ENCODE measurements around the gene SLFN5. TPM values are rescaled to one million over a fixed set of nuclear protein-coding genes. Genes with fewer than 3 reads are reported as not detected.
A peak's percentile ranks its signal among the peaks of the same experiment; 100 is the strongest.

The SLFN5 gene
- total and polyA plus RNA-seq, 2 donors (not counting 1 experiment from before 2014, with no cell fraction given) = 101 to 170 TPM

DNA sequence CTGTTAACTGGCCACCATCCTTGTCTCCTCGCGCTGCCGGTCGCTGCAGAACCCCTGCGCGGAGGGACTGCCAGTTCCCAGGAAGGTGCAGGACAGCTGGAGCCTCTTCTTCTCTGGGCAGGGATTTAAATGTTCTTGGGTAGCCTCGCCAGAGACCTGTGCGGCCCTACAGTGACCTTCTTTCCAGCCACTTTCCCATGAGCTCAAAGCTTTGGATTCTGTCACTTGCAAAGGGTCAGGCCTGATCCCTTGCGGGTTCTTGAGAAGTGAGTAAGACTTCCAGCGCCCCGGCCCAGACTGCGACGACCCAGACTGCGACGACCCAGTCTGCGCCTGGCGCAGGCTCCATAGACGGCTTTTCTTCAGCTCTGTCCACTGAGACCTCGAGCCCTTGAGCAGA, 1.4 kb upstream of the SLFN5 start:
- Histone ChIP-seq H3K4me3 (replicated peaks in 1 of 4; ENCODE audit: control extremely low read depth in 1 of 4, insufficient read depth in 1 of 4, low read depth in 3 of 4, low read length in 4 of 4) (peak overlapping the region in 2 of 4 experiments; percentile 85 to 95), H3K79me2 (ENCODE audit: control insufficient read depth, insufficient read depth, low read length) (peaks cover 23% of the 10 kb centered on the region), H3K36me3 (ENCODE audit: control insufficient read depth, insufficient read depth, low read length) (no peaks in the 10 kb centered on the region), H3K4me1 (ENCODE audit: control insufficient read depth, extremely low read depth, insufficient read depth, low read length) (peaks cover 9% of the 10 kb centered on the region), H4K20me1 (ENCODE audit: control insufficient read depth, extremely low read depth, insufficient read depth, low read length) (no peaks in the 10 kb centered on the region), H3K4me2 (ENCODE audit: extremely low read depth, insufficient read depth, low read length) (peak overlapping the region; percentile 89), H2AFZ (ENCODE audit: low read length) (no peak overlapping the region), H3K27ac (ENCODE audit: insufficient read depth, low read length) (no peak overlapping the region), H3K27me3 (ENCODE audit: control insufficient read depth, insufficient read depth, low read length) (no peaks in the 10 kb centered on the region), H3K9me3 (ENCODE audit: control insufficient read depth, insufficient read depth, low read depth, low read length) (no peaks in the 10 kb centered on the region), H3K9ac (ENCODE audit: insufficient read depth, low read length) (no peak overlapping the region)
- no peak for TF ChIP-seq EZH2 (IDR thresholded peaks at IDR 0.05; ENCODE audit: low read length, missing control alignments)
- no peak for DNase-seq (ENCODE audit: low read depth in 2 of 2)

DNA sequence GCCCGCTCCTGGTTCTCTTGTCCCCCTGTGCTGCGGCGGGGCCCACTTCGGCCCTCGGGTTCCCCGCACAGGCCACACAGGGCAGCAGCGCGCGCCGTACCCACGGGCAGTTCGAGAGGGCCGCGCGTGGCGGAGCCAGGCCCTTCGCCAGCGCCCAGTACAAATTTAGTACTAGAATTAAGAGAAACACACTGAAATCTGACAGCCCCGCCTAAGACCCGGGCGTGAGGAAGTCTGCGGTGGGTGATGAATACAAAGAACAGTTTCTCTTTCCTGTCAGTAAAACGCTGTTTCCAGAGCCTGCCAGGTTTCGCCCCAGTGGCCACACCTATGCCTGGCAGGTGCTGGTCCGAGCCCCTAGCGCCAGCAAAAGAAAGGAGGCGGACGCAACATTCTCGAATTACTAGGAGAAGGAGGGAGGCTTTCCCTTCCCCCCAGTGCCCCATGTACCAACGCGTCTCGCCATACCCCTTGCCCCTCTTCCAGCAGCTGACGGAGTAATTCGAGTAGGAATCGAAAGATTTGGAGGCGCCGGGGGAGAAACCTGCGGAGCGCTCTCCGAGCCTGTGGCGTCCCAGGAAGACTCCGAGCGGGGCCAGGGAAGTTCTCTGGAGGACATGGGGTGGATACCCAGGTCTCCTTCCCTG, 591 bp upstream of the SLFN5 start:
- no peak for TF ChIP-seq EZH2 (IDR thresholded peaks at IDR 0.05; ENCODE audit: low read length, missing control alignments)
- TF ChIP-seq, protein P1, sequence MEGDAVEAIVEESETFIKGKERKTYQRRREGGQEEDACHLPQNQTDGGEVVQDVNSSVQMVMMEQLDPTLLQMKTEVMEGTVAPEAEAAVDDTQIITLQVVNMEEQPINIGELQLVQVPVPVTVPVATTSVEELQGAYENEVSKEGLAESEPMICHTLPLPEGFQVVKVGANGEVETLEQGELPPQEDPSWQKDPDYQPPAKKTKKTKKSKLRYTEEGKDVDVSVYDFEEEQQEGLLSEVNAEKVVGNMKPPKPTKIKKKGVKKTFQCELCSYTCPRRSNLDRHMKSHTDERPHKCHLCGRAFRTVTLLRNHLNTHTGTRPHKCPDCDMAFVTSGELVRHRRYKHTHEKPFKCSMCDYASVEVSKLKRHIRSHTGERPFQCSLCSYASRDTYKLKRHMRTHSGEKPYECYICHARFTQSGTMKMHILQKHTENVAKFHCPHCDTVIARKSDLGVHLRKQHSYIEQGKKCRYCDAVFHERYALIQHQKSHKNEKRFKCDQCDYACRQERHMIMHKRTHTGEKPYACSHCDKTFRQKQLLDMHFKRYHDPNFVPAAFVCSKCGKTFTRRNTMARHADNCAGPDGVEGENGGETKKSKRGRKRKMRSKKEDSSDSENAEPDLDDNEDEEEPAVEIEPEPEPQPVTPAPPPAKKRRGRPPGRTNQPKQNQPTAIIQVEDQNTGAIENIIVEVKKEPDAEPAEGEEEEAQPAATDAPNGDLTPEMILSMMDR (conservative IDR thresholded peaks at IDR 0.05 in 1 of 2, IDR thresholded peaks at IDR 0.05 in 1 of 2; ENCODE audit: low read depth in 1 of 2, low read length in 2 of 2) = peak in 1 of 2 donors; percentile 8
- peak in 1 of 2 donors; percentile 54 for DNase-seq (ENCODE audit: low read depth in 2 of 2)
- Histone ChIP-seq H3K4me2 (ENCODE audit: extremely low read depth, insufficient read depth, low read length) (peak overlapping the region; percentile 89), H3K27me3 (ENCODE audit: control insufficient read depth, insufficient read depth, low read length) (no peaks in the 10 kb centered on the region), H3K36me3 (ENCODE audit: control insufficient read depth, insufficient read depth, low read length) (peaks cover under 1% of the 10 kb centered on the region), H3K9ac (ENCODE audit: insufficient read depth, low read length) (peak overlapping the region; percentile 46), H3K27ac (ENCODE audit: insufficient read depth, low read length) (peak overlapping the region; percentile 97), H2AFZ (ENCODE audit: low read length) (peak overlapping the region; percentile 71), H3K4me3 (replicated peaks in 1 of 4; ENCODE audit: control extremely low read depth in 1 of 4, insufficient read depth in 1 of 4, low read depth in 3 of 4, low read length in 4 of 4) (peak overlapping the region; percentile 85 to 96 (median 91)), H3K79me2 (ENCODE audit: control insufficient read depth, insufficient read depth, low read length) (peaks cover 30% of the 10 kb centered on the region), H4K20me1 (ENCODE audit: control insufficient read depth, extremely low read depth, insufficient read depth, low read length) (no peaks in the 10 kb centered on the region), H3K9me3 (ENCODE audit: control insufficient read depth, insufficient read depth, low read depth, low read length) (no peaks in the 10 kb centered on the region), H3K4me1 (ENCODE audit: control insufficient read depth, extremely low read depth, insufficient read depth, low read length) (peaks cover 9% of the 10 kb centered on the region)

DNA sequence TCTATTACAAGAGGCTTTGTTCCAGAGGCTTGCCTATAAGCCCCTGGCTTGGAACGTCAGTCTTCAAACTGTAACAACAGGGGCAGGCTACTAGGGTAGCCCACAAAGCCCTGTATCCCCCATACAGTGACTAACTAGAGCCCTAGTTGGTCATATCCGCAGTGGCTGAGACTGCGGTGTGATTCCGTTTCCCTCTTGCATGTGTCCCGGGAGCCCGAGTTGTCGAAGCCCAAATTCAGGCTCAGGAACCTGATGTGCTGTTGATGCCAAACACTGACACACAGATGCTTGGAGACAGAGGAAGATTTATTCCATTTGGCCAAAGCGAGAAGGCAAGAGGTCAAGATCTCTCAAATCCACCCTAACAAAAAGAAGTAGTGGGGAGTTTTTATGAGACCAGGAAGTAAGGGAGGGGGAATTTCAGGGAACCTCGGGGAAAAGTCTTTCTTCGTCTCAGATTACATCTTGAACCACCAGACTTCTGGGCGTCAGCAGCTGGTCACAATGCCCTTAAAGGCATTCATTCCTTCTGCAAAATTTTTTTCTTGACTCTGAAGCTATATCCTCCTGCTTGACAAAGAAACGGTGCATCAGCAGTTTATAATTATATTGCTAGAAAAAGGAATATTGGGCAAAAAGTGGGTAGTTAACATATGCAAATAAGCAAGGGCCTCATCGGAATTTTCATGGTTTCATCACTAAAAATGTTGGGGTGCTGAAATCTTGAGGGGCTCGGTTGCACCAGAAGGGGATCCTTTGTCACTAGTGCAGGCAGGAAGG, 879 bp downstream of the SLFN5 start:
- Histone ChIP-seq H3K79me2 (ENCODE audit: control insufficient read depth, insufficient read depth, low read length) (peaks cover 44% of the 10 kb centered on the region), H3K9me3 (ENCODE audit: control insufficient read depth, insufficient read depth, low read depth, low read length) (no peaks in the 10 kb centered on the region), H3K4me3 (replicated peaks in 1 of 4; ENCODE audit: control extremely low read depth in 1 of 4, insufficient read depth in 1 of 4, low read depth in 3 of 4, low read length in 4 of 4) (peak overlapping the region; percentile 85 to 96 (median 91)), H3K9ac (ENCODE audit: insufficient read depth, low read length) (peak overlapping the region; percentile 94), H3K4me2 (ENCODE audit: extremely low read depth, insufficient read depth, low read length) (peak overlapping the region; percentile 61), H4K20me1 (ENCODE audit: control insufficient read depth, extremely low read depth, insufficient read depth, low read length) (no peaks in the 10 kb centered on the region), H2AFZ (ENCODE audit: low read length) (no peak overlapping the region), H3K27me3 (ENCODE audit: control insufficient read depth, insufficient read depth, low read length) (no peaks in the 10 kb centered on the region), H3K4me1 (ENCODE audit: control insufficient read depth, extremely low read depth, insufficient read depth, low read length) (peaks cover 6% of the 10 kb centered on the region), H3K36me3 (ENCODE audit: control insufficient read depth, insufficient read depth, low read length) (peaks cover 9% of the 10 kb centered on the region), H3K27ac (ENCODE audit: insufficient read depth, low read length) (peak overlapping the region; percentile 97)
- peak; percentile 71 to 80 for DNase-seq (ENCODE audit: low read depth in 2 of 2)
- TF ChIP-seq, protein P1 (conservative IDR thresholded peaks at IDR 0.05 in 1 of 2, IDR thresholded peaks at IDR 0.05 in 1 of 2; ENCODE audit: low read depth in 1 of 2, low read length in 2 of 2) = no peak
- TF ChIP-seq EZH2 (IDR thresholded peaks at IDR 0.05; ENCODE audit: low read length, missing control alignments) = no peak
